ENCODE results near the gene HECW1. TPM values are rescaled to one million over a fixed set of nuclear protein-coding genes. Genes with fewer than 3 reads are reported as not detected.

HECW1 gene
- total and polyA plus RNA-seq, 2 of the 13 experiments (the other 11 are each of a cell fraction or from before 2014, with no cell fraction given) = not detected

GRCh38 chr7:43530553-43531410 is 418.3 kb downstream of the HECW1 start:
- ChIA-PET POLR2A (no interaction called here), CTCF (ENCODE audit: low intra/inter-chr PET ratio, low total read pairs) (no interaction called here)
- no peaks in the 10 kb centered on the region for H3K36me3 ChIP-seq (replicated peaks in 1 of 2; ENCODE audit: control insufficient read depth in 1 of 2, insufficient read depth in 2 of 2, low read length in 2 of 2)
- 30% methylated on average over 6 of the region's 6 CpGs for WGBS (ENCODE audit: low lambda C conversion rate)
- TF ChIP-seq CBX5 (CRISPR knock-in tag; IDR thresholded peaks at IDR 0.05; ENCODE audit: borderline replicate concordance) (no peak), ZNF850 (CRISPR knock-in tag; conservative IDR thresholded peaks at IDR 0.05) (no peak), MEF2D (CRISPR knock-in tag; IDR thresholded peaks at IDR 0.05) (no peak), ZNF367 (CRISPR knock-in tag; IDR thresholded peaks at IDR 0.05; ENCODE audit: borderline replicate concordance) (no peak), SATB2 (CRISPR knock-in tag; IDR thresholded peaks at IDR 0.05) (no peak), MIXL1 (CRISPR knock-in tag; IDR thresholded peaks at IDR 0.05) (0 out of 2 replicates have a peak, but pooled peaks have one; percentile 13), ZNF317 (CRISPR knock-in tag; IDR thresholded peaks at IDR 0.05) (peak; percentile 27; the same call in 1 of the 2 replicates), ZNF775 (CRISPR knock-in tag; IDR thresholded peaks at IDR 0.05; ENCODE audit: borderline replicate concordance) (no peak), ZNF343 (CRISPR knock-in tag; IDR thresholded peaks at IDR 0.05) (no peak), HNRNPUL1 (IDR thresholded peaks at IDR 0.05; ENCODE audit: low read depth, low read length) (peak; percentile 73; the same call in 1 of the 2 replicates), ARID5B (CRISPR knock-in tag; IDR thresholded peaks at IDR 0.05) (0 out of 2 replicates have a peak, but pooled peaks have one; percentile 19), HNF1A (IDR thresholded peaks at IDR 0.05; ENCODE audit: low read depth) (peak; percentile 87), HNF1A (CRISPR knock-in tag; IDR thresholded peaks at IDR 0.05; ENCODE audit: borderline replicate concordance) (peak; percentile 38; the same call in 1 of the 2 replicates)
- peak; percentile 52; the same call in 2 of the 3 replicates for ATAC-seq
- peak overlapping the region; percentile 25 for H3K4me2 ChIP-seq (ENCODE audit: low read depth, low read length)
- H3K79me2 ChIP-seq (ENCODE audit: insufficient read depth, low read length) = no peaks in the 10 kb centered on the region
- DNase-seq (ENCODE audit: low spot score) = peak; percentile 46
- H3K27ac ChIP-seq (ENCODE audit: extremely low read length, insufficient read depth, low read length) = no peak overlapping the region
- BruUV-seq (replicated peaks) = no TSS peak
- H3K4me1 ChIP-seq (ENCODE audit: insufficient read depth, low read length) = peaks cover 12% of the 10 kb centered on the region
- FAIRE-seq = no peak
- H3K9ac ChIP-seq (ENCODE audit: insufficient read depth, low read depth, low read length) = no peak overlapping the region
- intact Hi-C loops (cut with micrococcal nuclease; ENCODE audit: unreplicated experiment) = no loop called here
- H3K9me3 ChIP-seq (ENCODE audit: low read length) = no peaks in the 10 kb centered on the region
- in situ Hi-C loops (cut with HindIII; ENCODE audit: extremely low pct_ligation_motif_present, low pct_unique_long_range_greater_than_20kb) = no loop called here
- no peak overlapping the region for H2AFZ ChIP-seq (ENCODE audit: low read length)
- no peaks in the 10 kb centered on the region for H4K20me1 ChIP-seq (ENCODE audit: insufficient read depth, low read length)
- peaks cover 0 to 13% of the 10 kb centered on the region in 2 experiments; a peak in 3 of 5 replicates for H3K27me3 ChIP-seq (ENCODE audit: control insufficient read depth in 1 of 2, insufficient read depth in 2 of 2, low read length in 2 of 2)
- no peak overlapping the region for H3K4me3 ChIP-seq (replicated peaks in 1 of 3; ENCODE audit: insufficient read depth in 1 of 3, low read depth in 2 of 3, low read length in 3 of 3)

All from HepG2 (cell line).